BE2C (cell line): ENCODE results near the gene CCNL2.
"Not testable (repeated sequence)": the region's sequence is repeated elsewhere in the genome, so short reads cannot be mapped to it uniquely, and the experiment has no call there.

ENCODE experiments used
- DNase-seq: peaks from one replicate; pipeline ENCODE4 v3.0.0-alpha.2; 2020
- H3K27me3 ChIP-seq: fragments of 250-450 bp; sonication (Bioruptor Pico); 2 replicates; pipeline ENCODE4 v1.5.1; 2020; ENCODE audit warnings: mild to moderate bottlenecking
- H3K36me3 ChIP-seq: fragments of 250-450 bp; sonication (Bioruptor Pico); 2 replicates; pipeline ENCODE4 v1.5.1; 2020; ENCODE audit warnings: mild to moderate bottlenecking
- H3K4me1 ChIP-seq: fragments of 250-450 bp; sonication (Bioruptor Pico); 2 replicates; pipeline ENCODE4 v1.5.1; 2020
- H3K4me3 ChIP-seq: 2 replicates; pipeline ENCODE4 v1.5.1; 2011; ENCODE audit warnings: low read depth, low read length
- H3K9me3 ChIP-seq: fragments of 250-450 bp; sonication (Bioruptor Pico); 2 replicates; pipeline ENCODE4 v1.5.1; 2020
- CTCF ChIP-seq: IDR thresholded peaks from 2 replicates; pipeline ENCODE4 v1.5.1; 2012; ENCODE audit warnings: mild to moderate bottlenecking, low read depth, low read length

The CCNL2 gene

GRCh38 chr1:1421147-1421906, 22.2 kb upstream of the CCNL2 start, which contains the start of gene ANKRD65:
ANKRD65 (minus strand) TSS chr1:1421276; CDS start chr1:1421005, 271 bp downstream.
- Histone ChIP-seq H3K9me3 (no peaks in the 10 kb centered on the region), H3K4me1 (0 out of 2 replicates have a peak, but pooled peaks cover 3% of the 10 kb centered on the region), H3K4me3 (no peak within 1 kb of the TSS), H3K27me3 (no peaks in the 10 kb centered on the region), H3K36me3 (no peaks in the 10 kb centered on the region)
- no peak for DNase-seq
- no peak for TF ChIP-seq CTCF

- H3K4me3 ChIP-seq: no peak overlapping the region
- no peak for DNase-seq
These were observed 21.6 kb upstream of the CCNL2 start for GRCh38 chr1:1420654-1421141.

DNA sequence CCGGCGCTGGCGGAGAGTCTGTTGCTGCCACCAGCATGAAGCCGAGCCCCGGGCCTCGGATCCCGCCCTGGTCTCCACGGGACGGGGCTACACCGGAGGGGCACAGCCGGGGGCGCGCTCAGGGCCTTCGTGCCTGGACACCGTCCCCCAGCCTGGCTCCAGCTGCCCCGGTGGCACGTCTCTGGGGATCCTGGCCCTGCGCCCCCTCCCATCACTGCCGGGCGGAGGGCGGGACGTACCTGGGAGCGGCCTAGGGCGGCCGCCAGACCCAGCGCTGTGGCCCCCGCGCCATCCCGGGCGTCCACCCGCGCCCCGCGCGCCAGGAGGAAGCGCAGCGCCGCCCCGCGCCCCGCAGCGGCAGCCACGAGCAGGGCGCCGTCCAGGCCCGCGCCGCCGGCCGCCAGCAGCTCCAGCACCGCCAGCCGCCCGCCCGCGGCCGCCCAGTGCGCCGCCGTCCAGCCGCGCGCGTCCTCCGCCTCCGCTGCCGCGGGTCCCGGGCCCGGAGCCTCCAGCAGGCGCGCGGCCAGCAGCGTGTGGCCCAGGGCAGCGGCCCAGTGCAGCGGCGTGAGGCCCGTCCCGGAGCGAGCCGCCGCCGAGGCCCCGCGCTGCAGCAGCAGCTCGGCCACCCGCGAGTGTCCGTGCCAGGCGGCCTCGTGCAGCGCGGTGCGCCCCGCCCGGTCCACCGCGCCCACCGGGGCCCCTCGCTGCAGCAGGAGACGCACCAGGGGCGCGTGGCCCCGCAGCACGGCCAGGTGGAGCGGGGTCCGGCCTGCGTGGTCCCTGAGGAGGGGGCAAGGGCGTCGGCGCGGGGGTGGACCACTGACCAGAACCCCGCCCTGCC, 20.9 kb upstream of the CCNL2 start:
- Histone ChIP-seq H3K27me3 (no peaks in the 10 kb centered on the region), H3K4me1 (0 out of 2 replicates have a peak, but pooled peaks cover 3% of the 10 kb centered on the region), H3K4me3 (no peak overlapping the region), H3K9me3 (no peaks in the 10 kb centered on the region), H3K36me3 (no peaks in the 10 kb centered on the region)
- TF ChIP-seq CTCF: no peak
- DNase-seq: no peak

More at GRCh38 chr1:1420654-1421141, 21.6 kb upstream of the CCNL2 start:
- Histone ChIP-seq H3K27me3 (no peaks in the 10 kb centered on the region), H3K36me3 (no peaks in the 10 kb centered on the region), H3K9me3 (no peaks in the 10 kb centered on the region), H3K4me1 (0 out of 2 replicates have a peak, but pooled peaks cover 3% of the 10 kb centered on the region)
- no peak for TF ChIP-seq CTCF

- no peak for TF ChIP-seq CTCF
- DNase-seq: no peak
- Histone ChIP-seq H3K4me1 (0 out of 2 replicates have a peak, but pooled peaks cover 3% of the 10 kb centered on the region), H3K27me3 (no peaks in the 10 kb centered on the region), H3K36me3 (no peaks in the 10 kb centered on the region), H3K9me3 (no peaks in the 10 kb centered on the region), H3K4me3 (no peak overlapping the region)
These were observed 20.3 kb upstream of the CCNL2 start for GRCh38 chr1:1419363-1419812.

- no peak for TF ChIP-seq CTCF
- Histone ChIP-seq H3K4me3 (no peak overlapping the region), H3K36me3 (no peaks in the 10 kb centered on the region), H3K9me3 (no peaks in the 10 kb centered on the region), H3K4me1 (0 out of 2 replicates have a peak, but pooled peaks cover 3% of the 10 kb centered on the region), H3K27me3 (no peaks in the 10 kb centered on the region)
- DNase-seq: peak; percentile 24
These were observed 19.6 kb upstream of the CCNL2 start for GRCh38 chr1:1418464-1419362.

DNA sequence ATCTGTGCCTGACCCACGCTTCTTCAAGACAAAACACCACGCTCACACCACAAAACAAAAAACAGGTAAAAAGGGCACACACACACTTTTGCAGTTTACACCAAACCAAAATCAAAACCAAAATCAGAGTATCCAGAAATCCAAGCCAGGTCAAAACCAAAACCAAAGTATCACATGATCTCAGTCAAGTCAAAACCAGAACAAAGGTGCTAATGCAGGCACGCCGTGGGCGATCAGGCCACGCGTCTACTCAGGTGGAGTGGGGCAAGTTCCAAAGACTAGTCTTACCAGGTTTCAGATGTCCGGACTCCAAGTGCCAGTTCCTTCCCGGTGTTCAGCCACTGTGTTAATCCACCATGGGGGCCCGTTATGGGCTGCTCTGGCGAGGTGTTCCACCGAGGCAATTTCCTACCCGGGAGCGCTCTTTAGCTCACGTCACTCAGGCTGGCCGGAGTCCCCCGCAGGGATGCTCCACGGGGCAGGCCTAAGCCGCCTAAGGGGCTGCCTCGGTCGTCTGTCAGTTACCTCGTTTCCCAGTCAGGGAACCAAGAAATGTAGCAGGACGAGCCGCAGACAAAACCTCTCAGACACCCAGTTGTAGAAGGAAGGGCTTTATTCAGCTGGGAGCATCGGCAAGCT, 18.8 kb upstream of the CCNL2 start:
- DNase-seq, H3K27me3 ChIP-seq, H3K4me3 ChIP-seq, H3K36me3 ChIP-seq, H3K9me3 ChIP-seq, H3K4me1 ChIP-seq: not testable (repeated sequence)

DNA sequence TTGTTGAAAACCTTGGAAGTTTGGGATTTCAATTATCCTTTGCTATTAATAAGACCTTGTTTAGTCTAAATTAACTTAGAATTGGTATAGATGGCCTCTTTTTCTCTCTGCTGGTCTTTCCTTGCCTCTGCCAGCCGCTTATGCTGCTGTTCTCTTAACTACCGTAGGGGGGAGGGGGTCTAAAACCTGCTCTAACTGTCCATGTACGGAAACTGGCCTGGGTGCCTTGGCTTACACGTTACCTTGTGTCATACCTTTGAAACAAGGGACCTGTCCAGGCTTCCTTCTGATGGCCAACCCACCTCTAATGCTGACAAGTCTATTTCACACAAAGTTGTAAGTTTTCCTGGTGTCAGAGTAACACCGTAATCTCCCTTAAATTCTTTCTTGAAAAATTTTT, 18.3 kb upstream of the CCNL2 start:
- H3K4me1 ChIP-seq, H3K4me3 ChIP-seq, H3K36me3 ChIP-seq, H3K9me3 ChIP-seq, DNase-seq, H3K27me3 ChIP-seq: not testable (repeated sequence)
